ENCODE measurements around the gene GAPVD1.

The GAPVD1 gene

DNA sequence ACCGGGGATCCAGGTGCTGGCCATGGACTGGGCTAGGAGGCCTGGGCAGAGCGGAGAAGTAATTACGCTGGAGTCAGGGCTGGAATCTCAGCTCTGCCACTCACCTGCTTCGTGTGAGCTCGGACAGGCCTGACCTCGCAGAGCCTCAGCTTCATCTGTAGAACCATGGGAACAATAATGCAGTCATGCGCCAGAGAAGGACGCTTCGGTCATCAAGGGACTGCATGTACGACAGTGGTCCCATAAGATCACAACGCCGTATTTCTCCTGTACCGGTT is 145.1 kb downstream of the GAPVD1 start:
- DNase-seq (ENCODE audit: low read depth): no peak

DNA sequence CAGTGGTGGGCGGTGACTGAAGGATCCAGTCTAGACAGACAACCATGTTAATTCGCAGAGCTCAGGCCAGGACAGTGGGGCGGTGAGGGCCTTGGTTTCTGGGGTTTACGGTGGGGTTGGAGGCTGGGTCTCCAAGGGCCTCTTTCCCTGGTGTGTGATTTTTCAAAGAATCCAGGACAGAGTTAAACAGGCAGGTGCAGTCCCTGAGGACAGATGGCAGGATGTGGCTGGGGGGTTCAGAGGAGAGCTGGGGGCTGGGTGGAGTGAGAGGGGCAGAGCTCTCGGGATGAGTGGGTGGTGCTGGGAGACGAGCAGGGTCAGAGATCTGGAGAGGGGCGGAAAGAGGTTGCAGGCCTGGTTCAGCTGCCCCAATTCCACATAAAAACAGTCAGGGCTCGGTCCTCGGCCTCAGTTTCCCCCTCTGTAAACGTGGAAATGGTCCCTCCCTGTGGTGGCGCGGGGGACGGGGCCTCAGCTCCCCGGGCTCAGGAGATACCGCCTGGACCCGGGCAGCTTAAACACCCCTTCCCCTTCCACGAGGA is 145.9 kb downstream of the GAPVD1 start:
- no peak for DNase-seq (ENCODE audit: low read depth)

DNA sequence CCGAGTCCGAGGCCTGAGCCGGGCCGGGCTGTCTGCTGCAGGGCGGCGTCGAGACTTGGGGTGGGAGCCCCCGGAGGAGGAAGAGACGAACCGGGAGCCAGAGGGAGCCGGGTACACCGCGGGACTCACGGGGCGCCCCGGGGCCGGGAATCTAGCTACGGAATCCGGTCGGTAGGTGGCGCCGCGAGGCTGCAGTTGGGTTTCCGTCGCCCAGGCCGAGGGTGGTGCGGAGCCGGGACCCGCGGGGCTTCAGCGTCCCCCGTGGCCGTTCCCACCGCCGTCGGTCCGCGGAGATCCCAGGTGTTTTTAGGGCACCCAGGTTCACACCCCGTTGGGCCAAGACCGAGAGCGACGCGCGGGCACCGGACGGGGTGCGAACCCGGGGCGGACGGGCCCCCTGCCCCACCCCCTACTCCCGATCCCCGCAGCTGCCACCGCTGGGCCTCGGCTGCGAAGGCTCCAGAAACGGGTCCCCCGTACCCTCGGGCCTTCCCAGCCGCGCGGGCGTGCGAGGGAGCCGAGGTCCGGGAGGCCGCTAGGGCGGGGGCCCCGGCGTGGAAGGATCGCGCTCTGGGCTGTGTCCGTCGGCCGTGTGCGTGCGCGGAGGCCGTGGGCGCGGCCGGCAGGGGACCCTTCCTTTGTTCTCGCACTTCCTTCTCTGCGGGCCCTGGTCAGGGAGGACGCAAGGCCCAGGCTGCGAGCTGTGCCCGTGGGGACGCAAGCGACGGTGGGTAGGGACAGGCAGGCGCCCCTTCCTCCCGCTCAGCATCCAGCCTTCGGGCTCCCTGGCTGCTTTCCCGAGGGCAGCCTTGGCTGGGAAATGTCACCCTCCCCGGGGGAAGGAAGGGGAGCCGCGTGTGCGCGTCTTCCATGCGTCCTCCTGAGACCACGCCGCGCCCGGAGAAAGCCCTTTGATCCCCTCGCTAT is 146.6 kb downstream of the GAPVD1 start:
- DNase-seq (ENCODE audit: low read depth): peak; percentile 69

DNA sequence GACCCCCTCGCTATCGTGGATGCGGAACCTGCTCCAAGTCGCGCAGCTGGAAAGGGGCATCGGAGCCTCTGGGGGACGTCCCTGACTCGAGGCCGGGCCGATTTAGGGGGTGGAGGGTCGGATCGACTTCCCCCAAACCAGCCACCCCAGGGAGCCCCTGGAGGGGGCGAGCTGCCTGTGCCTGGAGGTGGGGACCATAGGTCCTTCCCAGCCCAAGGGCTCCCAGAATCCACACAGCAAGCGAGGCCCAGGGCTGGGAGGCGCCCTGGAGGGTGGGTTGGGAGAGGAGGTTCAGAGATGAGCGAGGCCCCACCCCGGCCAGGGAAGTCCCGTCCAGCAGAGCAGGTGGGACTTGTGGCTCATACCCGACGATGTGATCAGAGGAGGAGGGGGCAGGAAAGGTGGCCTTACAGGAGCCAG is 147.6 kb downstream of the GAPVD1 start:
- no peak for DNase-seq (ENCODE audit: low read depth)

DNA sequence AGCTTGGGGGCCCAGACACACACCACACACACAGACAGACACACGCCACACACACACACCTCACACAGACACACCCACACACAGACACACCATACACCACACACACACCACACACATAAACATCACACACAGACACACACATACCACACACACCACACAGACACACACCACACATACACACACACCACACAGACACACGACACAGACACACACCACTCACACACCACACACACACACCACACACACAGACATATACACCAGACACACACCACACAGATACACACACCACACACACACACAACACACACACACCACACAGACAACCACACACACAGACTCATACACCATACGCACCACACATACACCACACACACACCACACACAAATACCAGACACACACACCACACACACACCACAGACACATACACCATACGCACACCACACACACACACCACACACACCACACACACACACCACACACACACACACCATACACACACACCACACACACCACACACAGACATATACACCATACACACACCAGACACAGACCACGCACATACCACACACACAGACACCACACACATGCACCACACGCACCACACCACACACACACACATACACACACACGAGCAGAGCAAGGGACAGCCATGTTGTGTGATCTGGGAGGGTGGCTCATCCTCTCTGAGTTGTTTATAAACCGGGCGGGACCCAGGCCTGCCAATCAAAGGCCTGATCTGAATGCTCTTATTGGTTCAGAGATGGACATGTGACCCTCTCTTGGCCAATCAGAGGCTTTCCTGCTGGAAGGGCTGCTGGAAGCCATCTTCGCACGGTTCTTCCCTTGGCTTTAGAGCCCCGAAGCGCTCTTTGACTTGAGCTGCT is 148.3 kb downstream of the GAPVD1 start:
- DNase-seq (ENCODE audit: low read depth): no peak

DNA sequence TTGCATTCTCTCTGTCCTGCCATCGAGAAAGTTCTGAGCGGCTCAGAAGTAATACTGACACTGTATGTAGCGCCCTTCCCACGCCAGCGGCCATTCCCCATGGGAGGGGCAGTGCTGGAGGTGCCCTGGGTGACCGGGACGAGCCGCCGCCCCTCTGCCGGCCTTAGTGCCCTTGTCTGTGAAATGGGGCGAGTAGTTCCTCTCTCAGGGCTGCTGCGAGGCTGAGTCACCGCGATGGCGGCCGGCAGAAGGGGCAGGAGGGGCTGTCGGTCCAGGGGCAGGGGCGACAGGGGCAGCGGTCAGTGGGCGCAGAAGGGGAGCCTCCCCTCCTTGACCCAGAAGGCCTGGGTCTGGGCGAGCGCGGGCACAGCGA is 148.9 kb downstream of the GAPVD1 start:
- DNase-seq (ENCODE audit: low read depth): no peak

DNA sequence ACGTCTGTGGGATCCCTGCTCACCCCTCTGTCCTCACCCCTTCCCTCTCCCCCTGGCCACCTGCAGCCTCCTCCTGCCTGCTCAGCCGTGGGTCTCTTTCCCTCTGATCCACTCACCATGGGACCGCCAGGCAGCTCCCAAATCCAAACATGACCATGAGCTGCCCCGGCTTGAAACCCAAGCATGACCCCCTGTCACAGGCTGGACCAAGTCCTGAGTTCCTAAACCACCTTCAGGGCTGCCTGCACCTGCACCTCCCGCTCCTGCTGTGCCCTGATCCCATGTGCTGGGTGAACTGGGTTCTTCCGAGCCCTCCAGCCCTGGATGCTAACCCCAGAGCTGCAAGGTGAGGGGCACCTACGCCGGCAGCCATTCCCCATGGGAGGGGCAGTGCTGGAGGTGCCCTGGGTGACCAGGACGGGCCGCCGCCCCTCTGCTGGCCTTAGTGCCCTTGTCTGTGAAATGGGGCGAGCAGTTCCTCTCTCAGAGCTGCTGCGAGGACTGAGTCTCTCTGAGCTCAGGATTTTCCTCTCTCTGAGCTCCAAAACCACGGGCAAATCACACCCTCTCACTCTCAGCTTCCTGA is 149.6 kb downstream of the GAPVD1 start:
- DNase-seq (ENCODE audit: low read depth): no peak

DNA sequence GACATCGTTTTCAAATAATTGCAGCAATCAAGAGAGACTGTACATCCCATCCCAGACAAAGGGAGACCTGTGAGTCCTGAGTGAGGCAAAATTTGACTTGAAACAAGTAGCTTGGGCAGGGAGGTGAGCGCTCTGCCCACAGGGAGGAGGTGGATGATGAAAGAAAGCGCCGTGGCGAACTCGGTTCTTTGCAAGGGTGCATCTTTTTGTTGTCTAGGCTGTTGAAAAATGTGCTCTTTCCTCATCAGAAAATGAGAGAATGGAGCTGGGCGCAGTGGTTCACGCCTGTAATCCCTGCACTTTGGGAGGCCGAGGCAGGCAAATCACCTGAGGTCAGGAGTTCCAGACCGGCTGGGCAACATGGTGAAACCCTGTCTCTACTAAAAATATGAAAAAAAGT is 150.5 kb downstream of the GAPVD1 start:
- no peak for DNase-seq (ENCODE audit: low read depth)

DNA sequence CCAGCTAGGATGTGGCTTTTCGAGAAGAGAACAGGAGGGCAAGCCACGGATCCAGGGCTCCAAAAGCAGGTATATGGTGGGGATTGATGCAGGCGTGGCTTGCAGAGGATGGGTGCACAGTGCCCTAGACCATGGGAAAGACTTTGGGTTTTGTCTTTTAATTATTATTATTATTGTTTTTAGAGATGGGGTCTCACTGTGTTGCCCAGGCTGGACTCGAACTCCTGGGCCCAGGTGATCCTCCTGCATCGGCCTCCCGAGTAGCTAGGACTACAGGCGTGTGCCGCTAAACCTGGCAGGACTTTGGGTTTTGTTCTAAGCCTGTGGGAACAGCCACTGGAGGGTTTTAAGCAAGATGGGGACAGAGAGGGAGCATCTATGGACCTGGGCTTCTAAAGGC is 152.0 kb downstream of the GAPVD1 start:
- no peak for DNase-seq (ENCODE audit: low read depth)

DNA sequence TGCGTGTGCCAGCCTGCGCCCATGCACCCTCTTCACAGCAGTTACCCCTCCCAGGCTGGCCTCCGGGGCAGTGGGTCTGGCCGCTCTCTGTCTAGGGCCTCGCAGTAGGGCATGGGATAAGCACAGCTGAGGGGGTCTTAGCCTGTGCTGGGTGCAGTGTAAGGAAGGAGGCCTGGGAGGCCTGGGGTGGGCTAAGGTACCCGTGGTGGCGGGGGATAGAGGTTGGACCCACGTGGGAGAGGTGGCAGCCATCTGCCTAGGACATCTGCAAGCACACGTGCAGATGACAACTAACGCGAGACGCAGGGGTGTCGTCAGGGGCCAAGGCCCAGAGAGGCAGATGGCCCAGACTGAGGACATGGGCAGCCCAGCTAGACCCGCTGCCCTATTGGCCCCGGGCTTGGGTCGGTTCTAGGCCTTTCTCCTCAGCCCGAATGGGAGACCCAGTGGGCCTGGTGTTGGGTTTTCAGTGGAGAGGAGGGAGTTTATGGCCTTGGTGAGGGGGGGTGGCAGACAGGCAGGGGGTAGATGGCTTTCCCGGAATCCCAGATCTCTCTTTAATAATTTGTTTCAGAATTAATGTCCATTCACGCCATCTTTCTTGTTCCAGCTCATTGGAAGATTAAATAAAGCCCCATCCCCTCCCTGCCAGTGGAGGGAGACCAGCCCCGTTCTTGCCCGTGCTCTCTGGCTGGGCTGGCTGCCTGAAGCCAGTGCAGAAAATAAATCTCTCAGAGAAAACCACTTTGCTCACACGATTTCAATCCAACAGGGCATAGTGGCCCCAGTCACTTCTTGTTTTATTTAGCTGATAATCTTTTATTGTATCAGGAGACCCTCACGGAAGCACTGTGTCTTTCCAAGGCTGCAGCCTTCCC is 154.2 kb downstream of the GAPVD1 start:
- DNase-seq (ENCODE audit: low read depth): no peak

DNA sequence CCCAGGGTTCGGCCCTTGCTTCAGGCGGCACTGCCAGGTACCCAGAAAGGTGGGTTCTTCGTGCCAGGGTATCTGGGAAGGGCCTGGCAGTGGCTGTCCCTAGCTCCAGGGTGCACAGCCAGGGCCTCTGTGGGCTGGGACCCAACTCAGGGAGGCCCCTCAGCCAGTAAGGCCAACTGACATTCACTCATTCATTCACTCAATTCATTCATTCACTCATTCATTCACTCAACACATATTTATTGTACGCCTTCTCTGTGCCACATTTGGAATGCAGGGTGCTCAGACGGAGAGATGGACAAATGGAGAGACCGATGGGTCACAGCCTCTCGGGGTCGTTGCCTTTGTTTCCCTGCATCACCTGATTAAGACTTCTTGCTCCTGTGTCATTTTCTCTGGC is 154.9 kb downstream of the GAPVD1 start:
- no peak for DNase-seq (ENCODE audit: low read depth)
